Neural cell (in vitro differentiated cells): Measurements from ENCODE around the gene KIF13A. TPM values are rescaled to one million over a fixed set of nuclear protein-coding genes. Genes with fewer than 3 reads are reported as not detected.

Experiments
- H2AFZ ChIP-seq: fragments of 200-600, 300-800 bp; sonication (generic), shearing (Covaris generic); 2 replicates; pipeline ENCODE4 v1.6.0; 2014; ENCODE audit warnings: low read depth, mild to moderate bottlenecking, antibody characterized with exemption, low read length, moderate library complexity
- H3F3A ChIP-seq: fragments of 200-600 bp; shearing (Covaris generic); 2 replicates; pipeline ENCODE4 v1.6.1; 2016; ENCODE audit warnings: mild to moderate bottlenecking, moderate library complexity, mixed read lengths, antibody characterized with exemption, low read length; ENCODE audit not compliant: insufficient read depth, poor library complexity, severe bottlenecking
- H3K27ac ChIP-seq: fragments of 200-600, 300-800 bp; sonication (generic), shearing (Covaris generic); 2 replicates; pipeline ENCODE4 v1.5.1; 2014; ENCODE audit warnings: mild to moderate bottlenecking, low read length, moderate library complexity
- H3K27me3 ChIP-seq: fragments of 300-800, 200-600 bp; sonication (generic), shearing (Covaris generic); 2 replicates; pipeline ENCODE4 v1.6.0; 2014; ENCODE audit warnings: mild to moderate bottlenecking, low read depth, low read length, moderate library complexity; ENCODE audit not compliant: insufficient read depth
- H3K36me3 ChIP-seq: fragments of 300-800, 200-600 bp; sonication (generic), shearing (Covaris generic); 2 replicates; pipeline ENCODE4 v1.5.1; 2014; ENCODE audit warnings: mild to moderate bottlenecking, antibody characterized with exemption, low read length, moderate library complexity; ENCODE audit not compliant: insufficient read depth
- H3K4me2 ChIP-seq: fragments of 300-800, 200-600 bp; sonication (generic), shearing (Covaris generic); 2 replicates; pipeline ENCODE4 v1.6.0; 2014; ENCODE audit warnings: mild to moderate bottlenecking, low read length
- H3K4me3 ChIP-seq: fragments of 300-800, 200-600 bp; sonication (generic), shearing (Covaris generic); 2 replicates; pipeline ENCODE4 v1.5.1; 2014; ENCODE audit warnings: mild to moderate bottlenecking, low read length, moderate library complexity
- H3K79me2 ChIP-seq: fragments of 200-600 bp; shearing (Covaris generic); replicated peaks from 2 replicates; pipeline ENCODE4 v1.6.0; 2014; ENCODE audit warnings: mild to moderate bottlenecking, low read length, moderate library complexity; ENCODE audit not compliant: insufficient read depth
- H3K9ac ChIP-seq: fragments of 300-800, 200-600 bp; sonication (generic), shearing (Covaris generic); 2 replicates; pipeline ENCODE4 v1.6.1; 2016; ENCODE audit warnings: mild to moderate bottlenecking, low read length, mixed read lengths
- H3K9me2 ChIP-seq: fragments of 200-600 bp; shearing (Covaris generic); 2 replicates; pipeline ENCODE4 v1.6.1; 2016; ENCODE audit warnings: mild to moderate bottlenecking, low read length, mixed read lengths; ENCODE audit not compliant: insufficient read depth
- H3K9me3 ChIP-seq: fragments of 200-600, 300-800 bp; sonication (generic), shearing (Covaris generic); 2 replicates; pipeline ENCODE4 v1.6.1; 2016; ENCODE audit warnings: mild to moderate bottlenecking, mixed run types, low read length, moderate library complexity, mixed read lengths
- H4K20me1 ChIP-seq: fragments of 200-600 bp; shearing (Covaris generic); 2 replicates; pipeline ENCODE4 v1.6.1; 2016; ENCODE audit warnings: mild to moderate bottlenecking, mixed run types; ENCODE audit not compliant: insufficient read depth
- EP300 ChIP-seq: fragments of 450-650 bp; conservative IDR thresholded peaks from 2 replicates; pipeline ENCODE4 v1.6.1; 2014; ENCODE audit warnings: antibody characterized with exemption, mild to moderate bottlenecking, moderate library complexity; ENCODE audit not compliant: poor library complexity, severe bottlenecking
- EZH2 ChIP-seq: fragments of 200-600, 300-800 bp; shearing (Covaris generic), sonication (generic); IDR thresholded peaks from 2 replicates; pipeline ENCODE4 v1.6.1; 2014; ENCODE audit warnings: antibody characterized with exemption, low read length, borderline replicate concordance, mild to moderate bottlenecking; ENCODE audit not compliant: insufficient read depth, poor library complexity, severe bottlenecking
- MXI1 ChIP-seq: fragments of 450-650 bp; conservative IDR thresholded peaks from 2 replicates; pipeline ENCODE4 v1.6.1; 2014; ENCODE audit warnings: antibody characterized with exemption, mild to moderate bottlenecking; ENCODE audit not compliant: poor library complexity, severe bottlenecking
- SMC3 ChIP-seq: fragments of 450-650 bp; conservative IDR thresholded peaks from 2 replicates; pipeline ENCODE4 v1.6.1; 2014; ENCODE audit warnings: antibody characterized with exemption, mild to moderate bottlenecking, moderate library complexity; ENCODE audit not compliant: poor library complexity
- TAF1 ChIP-seq: IDR thresholded peaks from 2 replicates; pipeline ENCODE4 v1.6.1; 2012; ENCODE audit warnings: low read depth
- polyA plus RNA-seq: library from polyadenylated mRNA; depleted of rRNA; stranded (reverse); fragments of >200 nt; gene quantifications from 2 replicates; pipeline ENCODE4 v1.2.3, GENCODE V29; 2014
- TF ChIP-seq, protein P1 (sequence below): IDR thresholded peaks from 2 replicates; pipeline ENCODE4 v1.6.1; 2012; ENCODE audit warnings: borderline replicate concordance
- TF ChIP-seq, protein P2 (sequence below): fragments of 450-650 bp; IDR thresholded peaks from 2 replicates; pipeline ENCODE4 v1.5.1; 2014; ENCODE audit warnings: antibody characterized with exemption, mild to moderate bottlenecking, moderate library complexity; ENCODE audit not compliant: poor library complexity, severe bottlenecking

KIF13A gene
- polyA plus RNA-seq, 1 donor from 2014 or later = 9.4 TPM

DNA sequence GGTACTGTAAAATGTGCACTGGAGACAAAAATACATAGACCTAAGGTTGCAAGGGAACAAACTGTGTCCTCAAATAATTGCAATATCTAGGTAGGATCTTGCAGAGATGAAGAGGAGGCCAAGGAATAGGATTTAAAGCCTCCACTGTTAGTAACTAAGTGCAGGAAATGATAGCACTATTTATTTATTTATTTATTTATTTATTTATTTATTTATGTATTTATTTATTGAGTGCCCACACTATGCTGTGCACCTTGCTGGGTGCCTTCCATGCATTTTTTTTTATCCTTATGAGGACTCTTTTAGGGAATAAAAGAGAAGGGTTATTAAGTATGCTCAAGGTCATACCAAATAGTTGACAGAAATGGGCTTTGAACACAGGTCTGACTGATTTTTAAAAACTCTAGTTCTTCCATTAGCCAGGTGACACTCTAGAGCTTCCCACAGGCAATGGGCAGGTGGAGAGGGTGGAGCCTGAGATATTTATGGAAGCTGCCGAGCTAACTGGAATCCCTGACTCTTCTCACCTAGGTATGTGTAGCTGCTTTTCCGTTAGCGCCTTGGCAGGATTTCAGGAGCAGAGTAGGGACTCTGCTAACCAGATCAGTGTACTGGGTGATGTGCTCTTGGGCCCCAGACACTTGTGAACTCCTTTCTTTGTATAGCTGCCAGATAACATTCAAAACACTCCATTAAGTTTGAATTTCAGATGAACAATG lies 268.0 kb downstream of the KIF13A start:
- Histone ChIP-seq H3K9me3 (no peaks in the 10 kb centered on the region), H3K36me3 (no peaks in the 10 kb centered on the region), H3F3A (no peaks in the 10 kb centered on the region), H3K9me2 (no peaks in the 10 kb centered on the region), H3K79me2 (no peaks in the 10 kb centered on the region), H3K4me2 (no peak overlapping the region), H3K9ac (no peak overlapping the region), H3K27me3 (no peaks in the 10 kb centered on the region), H3K27ac (no peak overlapping the region), H4K20me1 (no peaks in the 10 kb centered on the region), H2AFZ (no peak overlapping the region), H3K4me3 (no peak overlapping the region)
- TF ChIP-seq TAF1 (no peak), SMC3 (no peak)
- TF ChIP-seq, protein P1, sequence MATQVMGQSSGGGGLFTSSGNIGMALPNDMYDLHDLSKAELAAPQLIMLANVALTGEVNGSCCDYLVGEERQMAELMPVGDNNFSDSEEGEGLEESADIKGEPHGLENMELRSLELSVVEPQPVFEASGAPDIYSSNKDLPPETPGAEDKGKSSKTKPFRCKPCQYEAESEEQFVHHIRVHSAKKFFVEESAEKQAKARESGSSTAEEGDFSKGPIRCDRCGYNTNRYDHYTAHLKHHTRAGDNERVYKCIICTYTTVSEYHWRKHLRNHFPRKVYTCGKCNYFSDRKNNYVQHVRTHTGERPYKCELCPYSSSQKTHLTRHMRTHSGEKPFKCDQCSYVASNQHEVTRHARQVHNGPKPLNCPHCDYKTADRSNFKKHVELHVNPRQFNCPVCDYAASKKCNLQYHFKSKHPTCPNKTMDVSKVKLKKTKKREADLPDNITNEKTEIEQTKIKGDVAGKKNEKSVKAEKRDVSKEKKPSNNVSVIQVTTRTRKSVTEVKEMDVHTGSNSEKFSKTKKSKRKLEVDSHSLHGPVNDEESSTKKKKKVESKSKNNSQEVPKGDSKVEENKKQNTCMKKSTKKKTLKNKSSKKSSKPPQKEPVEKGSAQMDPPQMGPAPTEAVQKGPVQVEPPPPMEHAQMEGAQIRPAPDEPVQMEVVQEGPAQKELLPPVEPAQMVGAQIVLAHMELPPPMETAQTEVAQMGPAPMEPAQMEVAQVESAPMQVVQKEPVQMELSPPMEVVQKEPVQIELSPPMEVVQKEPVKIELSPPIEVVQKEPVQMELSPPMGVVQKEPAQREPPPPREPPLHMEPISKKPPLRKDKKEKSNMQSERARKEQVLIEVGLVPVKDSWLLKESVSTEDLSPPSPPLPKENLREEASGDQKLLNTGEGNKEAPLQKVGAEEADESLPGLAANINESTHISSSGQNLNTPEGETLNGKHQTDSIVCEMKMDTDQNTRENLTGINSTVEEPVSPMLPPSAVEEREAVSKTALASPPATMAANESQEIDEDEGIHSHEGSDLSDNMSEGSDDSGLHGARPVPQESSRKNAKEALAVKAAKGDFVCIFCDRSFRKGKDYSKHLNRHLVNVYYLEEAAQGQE = no peak

- H2AFZ ChIP-seq = no peak overlapping the region
- H3K27ac ChIP-seq = no peak overlapping the region
- no peaks in the 10 kb centered on the region for H3K79me2 ChIP-seq
- no peak overlapping the region for H3K4me2 ChIP-seq
- no peaks in the 10 kb centered on the region for H3K9me3 ChIP-seq
- no peak overlapping the region for H3K4me3 ChIP-seq
- no peak overlapping the region for H3K9ac ChIP-seq
- H3K27me3 ChIP-seq = no peaks in the 10 kb centered on the region
- H3K36me3 ChIP-seq = no peaks in the 10 kb centered on the region
- no peaks in the 10 kb centered on the region for H4K20me1 ChIP-seq
- TF ChIP-seq EZH2 (no peak), SMC3 (no peak), EP300 (no peak), TAF1 (no peak), MXI1 (no peak)
- TF ChIP-seq, protein P1 = no peak
- TF ChIP-seq, protein P2, sequence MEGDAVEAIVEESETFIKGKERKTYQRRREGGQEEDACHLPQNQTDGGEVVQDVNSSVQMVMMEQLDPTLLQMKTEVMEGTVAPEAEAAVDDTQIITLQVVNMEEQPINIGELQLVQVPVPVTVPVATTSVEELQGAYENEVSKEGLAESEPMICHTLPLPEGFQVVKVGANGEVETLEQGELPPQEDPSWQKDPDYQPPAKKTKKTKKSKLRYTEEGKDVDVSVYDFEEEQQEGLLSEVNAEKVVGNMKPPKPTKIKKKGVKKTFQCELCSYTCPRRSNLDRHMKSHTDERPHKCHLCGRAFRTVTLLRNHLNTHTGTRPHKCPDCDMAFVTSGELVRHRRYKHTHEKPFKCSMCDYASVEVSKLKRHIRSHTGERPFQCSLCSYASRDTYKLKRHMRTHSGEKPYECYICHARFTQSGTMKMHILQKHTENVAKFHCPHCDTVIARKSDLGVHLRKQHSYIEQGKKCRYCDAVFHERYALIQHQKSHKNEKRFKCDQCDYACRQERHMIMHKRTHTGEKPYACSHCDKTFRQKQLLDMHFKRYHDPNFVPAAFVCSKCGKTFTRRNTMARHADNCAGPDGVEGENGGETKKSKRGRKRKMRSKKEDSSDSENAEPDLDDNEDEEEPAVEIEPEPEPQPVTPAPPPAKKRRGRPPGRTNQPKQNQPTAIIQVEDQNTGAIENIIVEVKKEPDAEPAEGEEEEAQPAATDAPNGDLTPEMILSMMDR = no peak
- no peaks in the 10 kb centered on the region for H3K9me2 ChIP-seq
- no peaks in the 10 kb centered on the region for H3F3A ChIP-seq
These were observed 271.2 kb downstream of the KIF13A start for GRCh38 chr6:17716221-17716620.
